ENCODE measurements around the gene ABTB2. TPM values are rescaled to one million over a fixed set of nuclear protein-coding genes. Genes with fewer than 3 reads are reported as not detected.

Gene ABTB2
- total and polyA plus RNA-seq, 10 of the 15 experiments (the other 5 are each of a cell fraction or from before 2014, with no cell fraction given) = 0.13 to 2.1 (median 0.72) TPM

GRCh38 chr11:34175284-34176019 lies 182.4 kb downstream of the ABTB2 start:
- intact Hi-C loops (cut with micrococcal nuclease; ENCODE audit: unreplicated experiment) = loop anchor here (2.0 to 10.0 kb wide), 3 partner anchors 59 to 289 kb away; no protein-coding TSS in a partner anchor
- no peak overlapping the region for H3K4me3 ChIP-seq
- FAIRE-seq (peak; percentile 79), ATAC-seq (peak; percentile 68), DNase-seq (ENCODE audit: low read depth, low spot score) (no peak)
- peak overlapping the region; percentile 87 for H3K4me2 ChIP-seq (ENCODE audit: control insufficient read depth, insufficient read depth)
- no peaks in the 10 kb centered on the region for H4K20me1 ChIP-seq (ENCODE audit: control insufficient read depth, insufficient read depth)
- ChIA-PET SMC1A (ENCODE audit: uncharacterized antibody, unreplicated experiment) (interaction anchor here (0.7 to 11.3 kb wide), 14 partner anchors 15 to 282 kb away, joined by 3 to 192 read pairs (median 5); partner anchors contain the start of gene ABTB2), POLR2A (no interaction called here), RAD21 (ENCODE audit: unreplicated experiment) (interaction anchor here (0.8 to 13.0 kb wide), 14 partner anchors 10 to 222 kb away, joined by 3 to 249 read pairs (median 7); partner anchors contain the start of gene ABTB2), CTCF (interaction anchor here (1.1 to 10.5 kb wide), 19 partner anchors 9 to 293 kb away, joined by 3 to 167 read pairs (median 8); partner anchors contain the start of genes ABTB2 and NAT10)
- no peaks in the 10 kb centered on the region for H3K79me2 ChIP-seq (ENCODE audit: control insufficient read depth, insufficient read depth, low read length)
- H3K9me3 ChIP-seq (replicated peaks; ENCODE audit: control insufficient read depth, insufficient read depth, low read length) = no peaks in the 10 kb centered on the region
- peaks cover 25% of the 10 kb centered on the region for H3K4me1 ChIP-seq (ENCODE audit: control insufficient read depth, insufficient read depth, low read length)
- H3K9ac ChIP-seq (ENCODE audit: control insufficient read depth, insufficient read depth, low read length) = peak overlapping the region; percentile 3; the same call in 1 of the 2 replicates
- peak overlapping the region; percentile 43; the same call in 1 of the 2 replicates for H3K27ac ChIP-seq (ENCODE audit: control insufficient read depth, insufficient read depth)
- in situ Hi-C loops (cut with MboI) = loop anchor here (5.0 kb wide), 1 partner anchor 182 kb away; the partner anchor contains the start of gene ABTB2
- TF ChIP-seq E2F4 (IDR thresholded peaks at IDR 0.05; ENCODE audit: low read depth, low read length) = no peak
- no peak for TF ChIP-seq TCF7 (IDR thresholded peaks at IDR 0.05; ENCODE audit: borderline replicate concordance)
- TF ChIP-seq EED (IDR thresholded peaks at IDR 0.05; ENCODE audit: low read depth) = no peak
- TF ChIP-seq RAD51 (IDR thresholded peaks at IDR 0.05) = no peak
- TF ChIP-seq ESRRA (IDR thresholded peaks at IDR 0.05; ENCODE audit: low read length) = no peak
- no peak for TF ChIP-seq ZBTB11 (CRISPR knock-in tag; IDR thresholded peaks at IDR 0.05)
- no peak for TF ChIP-seq SMAD1 (IDR thresholded peaks at IDR 0.05; ENCODE audit: low read depth, partially characterized antibody)
- TF ChIP-seq POLR2AphosphoS5 (IDR thresholded peaks at IDR 0.05; ENCODE audit: low read length) = no peak
- no peak for TF ChIP-seq PRDM15 (CRISPR knock-in tag; IDR thresholded peaks at IDR 0.05)
- no peaks in the 10 kb centered on the region for H3K27me3 ChIP-seq (replicated peaks in 1 of 2; ENCODE audit: control insufficient read depth in 2 of 2, insufficient read depth in 2 of 2, low read length in 1 of 2)
- no TSS peak for BruUV-seq (replicated peaks)
- H2AFZ ChIP-seq (ENCODE audit: control insufficient read depth, low read depth, low read length) = no peak overlapping the region
- no peaks in the 10 kb centered on the region for H3K36me3 ChIP-seq (ENCODE audit: control insufficient read depth in 2 of 2, insufficient read depth in 2 of 2, low read length in 1 of 2)
- WGBS (ENCODE audit: insufficient coverage, insufficient replicate concordance, low lambda C conversion rate, missing lambda C conversion rate) = 71% methylated on average over 7 of the region's 7 CpGs
